ENCODE measurements around the gene COPZ1. TPM values are rescaled to one million over a fixed set of nuclear protein-coding genes. Genes with fewer than 3 reads are reported as not detected.

Gene COPZ1
- total RNA-seq, 1 donor from 2014 or later: 89.5 TPM

GRCh38 chr12:54372113-54372806 lies 47.3 kb downstream of the COPZ1 start:
- no peaks in the 10 kb centered on the region for H3K27me3 ChIP-seq (ENCODE audit: control insufficient read depth, insufficient read depth, low read length)
- TF ChIP-seq CTCF (IDR thresholded peaks at IDR 0.05; ENCODE audit: insufficient read depth, low read length, severe bottlenecking): no peak
- peaks cover 47% of the 10 kb centered on the region for H3K36me3 ChIP-seq (ENCODE audit: control insufficient read depth, insufficient read depth, low read length)
- no peak overlapping the region for H3K4me3 ChIP-seq (ENCODE audit: low read depth, low read length)
- FAIRE-seq: no peak
- DNase-seq (ENCODE audit: low read depth): no peak

- TF ChIP-seq CTCF (IDR thresholded peaks at IDR 0.05; ENCODE audit: insufficient read depth, low read length, severe bottlenecking): no peak
- Histone ChIP-seq H3K27me3 (ENCODE audit: control insufficient read depth, insufficient read depth, low read length) (no peaks in the 10 kb centered on the region), H3K4me3 (ENCODE audit: low read depth, low read length) (no peak overlapping the region), H3K36me3 (ENCODE audit: control insufficient read depth, insufficient read depth, low read length) (peaks cover 58% of the 10 kb centered on the region)
- DNase-seq (ENCODE audit: low read depth): peak; percentile 59
- no peak for FAIRE-seq
These were observed 49.0 kb downstream of the COPZ1 start for GRCh38 chr12:54373649-54374561.

- Histone ChIP-seq H3K27me3 (ENCODE audit: control insufficient read depth, insufficient read depth, low read length) (no peaks in the 10 kb centered on the region), H3K36me3 (ENCODE audit: control insufficient read depth, insufficient read depth, low read length) (peaks cover 60% of the 10 kb centered on the region), H3K4me3 (ENCODE audit: low read depth, low read length) (no peak overlapping the region)
- DNase-seq (ENCODE audit: low read depth): no peak
- FAIRE-seq: no peak
- no peak for TF ChIP-seq CTCF (IDR thresholded peaks at IDR 0.05; ENCODE audit: insufficient read depth, low read length, severe bottlenecking)
These were observed 49.8 kb downstream of the COPZ1 start for GRCh38 chr12:54374562-54375258.

GRCh38 chr12:54375259-54375579 lies 50.3 kb downstream of the COPZ1 start:
- H3K36me3 ChIP-seq (ENCODE audit: control insufficient read depth, insufficient read depth, low read length): peaks cover 61% of the 10 kb centered on the region
- DNase-seq (ENCODE audit: low read depth) (no peak), FAIRE-seq (no peak)
- TF ChIP-seq CTCF (IDR thresholded peaks at IDR 0.05; ENCODE audit: insufficient read depth, low read length, severe bottlenecking): no peak
- H3K4me3 ChIP-seq (ENCODE audit: low read depth, low read length): no peak overlapping the region
- H3K27me3 ChIP-seq (ENCODE audit: control insufficient read depth, insufficient read depth, low read length): no peaks in the 10 kb centered on the region

GRCh38 chr12:54376596-54376995 lies 51.7 kb downstream of the COPZ1 start:
- DNase-seq (ENCODE audit: low read depth): no peak
- peaks cover 53% of the 10 kb centered on the region for H3K36me3 ChIP-seq (ENCODE audit: control insufficient read depth, insufficient read depth, low read length)
- FAIRE-seq: no peak

More at GRCh38 chr12:54376596-54376995, 51.7 kb downstream of the COPZ1 start:
- Histone ChIP-seq H3K4me3 (ENCODE audit: low read depth, low read length) (no peak overlapping the region), H3K27me3 (ENCODE audit: control insufficient read depth, insufficient read depth, low read length) (no peaks in the 10 kb centered on the region)
- TF ChIP-seq CTCF (IDR thresholded peaks at IDR 0.05; ENCODE audit: insufficient read depth, low read length, severe bottlenecking): no peak
